ENCODE results near the gene TBCE.
A peak's percentile ranks its signal among the peaks of the same experiment; 100 is the strongest.
"Not testable (repeated sequence)": the region's sequence is repeated elsewhere in the genome, so short reads cannot be mapped to it uniquely, and the experiment has no call there.

Gene TBCE

GRCh38 chr1:235357485-235358373, 9.5 kb upstream of the TBCE start:
- no peak for DNase-seq

GRCh38 chr1:235358899-235359298, 8.3 kb upstream of the TBCE start:
- DNase-seq = no peak

GRCh38 chr1:235364189-235364588, 3.0 kb upstream of the TBCE start:
- DNase-seq = not testable (repeated sequence)

GRCh38 chr1:235366286-235366685, 941 bp upstream of the TBCE start:
- DNase-seq = peak; percentile 65

- no peak for DNase-seq
Observed at GRCh38 chr1:235368428-235368827, 1.2 kb downstream of the TBCE start.

- no peak for DNase-seq
Observed at GRCh38 chr1:235369802-235370201, 2.6 kb downstream of the TBCE start.

- DNase-seq = no peak
Observed at GRCh38 chr1:235375919-235376605, 8.8 kb downstream of the TBCE start.

- not testable (repeated sequence) for DNase-seq
Observed at GRCh38 chr1:235378134-235378735, 11.0 kb downstream of the TBCE start.

GRCh38 chr1:235381955-235382739, 14.9 kb downstream of the TBCE start:
- not testable (repeated sequence) for DNase-seq

- DNase-seq = not testable (repeated sequence)
Observed at GRCh38 chr1:235385633-235386032, 18.4 kb downstream of the TBCE start.

- no peak for DNase-seq
Observed at GRCh38 chr1:235391874-235392273, 24.6 kb downstream of the TBCE start.

- DNase-seq = no peak
Observed at GRCh38 chr1:235397733-235398132, 30.5 kb downstream of the TBCE start.

- DNase-seq = no peak
Observed at GRCh38 chr1:235399661-235400060, 32.4 kb downstream of the TBCE start.

- no peak for DNase-seq
Observed at GRCh38 chr1:235401251-235401650, 34.0 kb downstream of the TBCE start.

GRCh38 chr1:235402457-235403200, 35.4 kb downstream of the TBCE start:
- DNase-seq = no peak

- no peak for DNase-seq
Observed at GRCh38 chr1:235403593-235403992, 36.4 kb downstream of the TBCE start.

GRCh38 chr1:235404190-235404589, 37.0 kb downstream of the TBCE start:
- DNase-seq = no peak

GRCh38 chr1:235407419-235407818, 40.2 kb downstream of the TBCE start:
- DNase-seq = no peak

GRCh38 chr1:235408503-235408960, 41.3 kb downstream of the TBCE start:
- DNase-seq = no peak

GRCh38 chr1:235409042-235409820, 42.0 kb downstream of the TBCE start:
- no peak for DNase-seq

GRCh38 chr1:235410467-235410866, 43.2 kb downstream of the TBCE start:
- DNase-seq = no peak

Measured in stimulated activated CD4-positive, alpha-beta T cell treated with anti-CD3 and anti-CD28 coated beads, Interleukin-1b, Interleukin-23, amount 100 ng/mL, for 48 hours (primary cell).